ENCODE data around the gene TANGO2.

The TANGO2 gene

DNA sequence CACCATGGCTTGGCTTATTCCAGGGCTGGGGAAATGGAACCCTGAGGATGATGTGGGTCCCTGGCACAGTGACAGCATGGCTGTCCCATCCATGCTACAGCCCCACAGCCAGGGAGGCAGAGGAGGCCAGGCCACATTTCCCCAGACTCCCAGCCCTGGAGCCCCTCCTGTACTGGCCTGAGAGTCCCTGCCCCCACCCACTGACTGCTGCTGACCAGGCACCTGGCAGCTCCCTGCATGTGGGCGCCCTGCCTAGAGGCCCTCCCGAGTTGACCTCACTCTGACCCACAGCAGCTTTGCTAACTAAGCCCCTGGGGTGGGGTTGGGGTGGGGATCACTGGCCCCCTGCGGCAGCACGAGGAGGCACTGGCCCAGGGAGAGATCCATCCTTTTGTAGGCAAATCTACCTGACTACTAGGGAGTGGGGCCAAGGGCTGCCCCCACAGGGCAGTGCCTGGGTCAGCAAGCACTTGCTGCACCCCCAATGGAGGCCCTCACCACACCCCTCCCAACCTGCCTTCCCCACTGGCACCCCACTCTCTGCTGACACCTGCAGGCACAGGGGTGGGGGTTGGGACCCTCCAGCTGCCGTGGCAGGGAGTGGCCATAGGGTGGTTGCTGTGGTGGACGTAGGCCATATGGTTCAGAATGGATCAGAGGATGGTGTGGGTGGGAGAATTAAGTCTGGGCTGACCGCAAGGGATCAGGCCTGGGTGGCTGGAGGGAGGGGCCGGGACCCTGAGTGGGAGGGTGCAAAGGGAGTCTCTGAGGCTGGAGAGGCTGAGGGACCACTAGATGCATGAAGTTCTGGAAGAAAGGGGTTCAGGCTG lies 21.7 kb upstream of the TANGO2 start:
- Mint-ChIP-seq H3K27ac (no peak overlapping the region), H3K4me3 (no peak overlapping the region), H3K27me3 (no peaks in the 10 kb centered on the region), H3K9me3 (peaks cover 16% of the 10 kb centered on the region), H3K4me1 (ENCODE audit: low read depth) (no peaks in the 10 kb centered on the region), H3K36me3 (ENCODE audit: low read depth) (peaks cover 7% of the 10 kb centered on the region)

DNA sequence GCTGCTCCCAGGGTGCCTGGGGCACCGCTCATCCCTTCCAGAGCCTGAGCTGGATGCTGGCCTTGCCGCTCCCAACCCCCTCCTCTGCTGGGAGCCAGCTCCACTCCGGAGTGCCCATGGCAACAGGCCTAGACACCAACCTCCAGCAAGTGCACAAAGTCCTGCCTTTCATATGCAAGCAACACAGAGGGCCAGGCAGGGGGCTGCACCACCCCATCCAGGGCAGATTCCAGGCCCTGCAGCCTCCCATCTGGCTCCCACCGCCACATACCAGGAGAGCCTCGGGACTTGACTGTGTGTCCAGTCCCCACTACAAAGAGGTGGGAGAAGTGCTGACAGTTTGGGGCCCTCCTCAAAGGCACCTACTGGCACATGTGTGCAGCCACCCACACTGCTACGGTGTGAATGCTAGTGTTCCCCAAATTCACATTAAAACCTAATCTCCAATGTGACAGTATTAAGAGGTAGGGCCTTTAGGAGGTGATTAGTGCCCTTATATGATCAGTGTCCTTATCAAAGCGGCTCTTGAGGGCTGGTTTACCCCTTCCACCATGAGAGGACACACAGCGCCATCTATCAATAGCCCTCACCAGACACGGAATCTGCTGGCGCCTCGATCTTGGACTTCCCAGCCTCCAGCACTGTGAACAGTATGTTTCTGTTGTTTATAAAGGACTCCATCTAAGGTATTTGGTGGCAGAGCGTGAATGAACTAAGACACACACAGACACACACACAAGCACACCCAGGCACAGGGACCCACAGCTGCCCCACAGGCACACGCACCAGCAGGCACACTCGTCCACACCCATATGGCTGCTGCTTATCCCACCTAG lies 20.4 kb upstream of the TANGO2 start:
- Mint-ChIP-seq H3K27ac (no peak overlapping the region), H3K4me1 (ENCODE audit: low read depth) (no peaks in the 10 kb centered on the region), H3K36me3 (ENCODE audit: low read depth) (peaks cover 7% of the 10 kb centered on the region), H3K9me3 (peaks cover 22% of the 10 kb centered on the region), H3K27me3 (no peaks in the 10 kb centered on the region), H3K4me3 (no peak overlapping the region)

DNA sequence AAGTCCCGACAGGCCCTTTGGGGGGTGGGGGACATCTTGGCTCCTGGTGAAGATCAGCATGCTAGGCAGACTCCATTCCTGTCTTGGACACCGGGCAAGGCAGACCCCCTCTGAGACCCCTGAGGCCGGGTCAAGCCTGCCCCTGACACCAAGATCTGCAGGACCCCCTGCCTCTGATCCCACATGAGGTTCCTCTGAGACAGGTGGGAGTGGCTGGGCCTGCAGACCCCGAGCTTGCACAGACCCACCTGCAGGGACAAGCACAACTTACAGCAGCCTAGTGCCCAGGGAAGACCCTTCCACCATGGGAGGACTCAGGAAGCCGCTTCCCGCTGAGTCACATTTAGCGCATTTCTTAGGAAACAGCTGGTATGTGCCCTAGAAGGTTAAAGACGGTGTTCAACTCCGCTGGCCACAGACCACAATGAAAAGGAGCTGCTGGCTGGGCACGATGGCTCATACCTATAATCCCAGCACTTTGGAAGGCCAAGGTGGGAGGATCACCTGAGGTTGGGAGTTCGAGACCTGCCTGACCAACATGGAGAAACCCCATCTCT lies 19.8 kb upstream of the TANGO2 start:
- H3K4me1 Mint-ChIP-seq (ENCODE audit: low read depth): no peaks in the 10 kb centered on the region
- H3K36me3 Mint-ChIP-seq (ENCODE audit: low read depth): peaks cover 7% of the 10 kb centered on the region
- H3K27ac Mint-ChIP-seq: no peak overlapping the region
- H3K4me3 Mint-ChIP-seq: no peak overlapping the region
- H3K27me3 Mint-ChIP-seq: no peaks in the 10 kb centered on the region
- H3K9me3 Mint-ChIP-seq: peaks cover 22% of the 10 kb centered on the region

DNA sequence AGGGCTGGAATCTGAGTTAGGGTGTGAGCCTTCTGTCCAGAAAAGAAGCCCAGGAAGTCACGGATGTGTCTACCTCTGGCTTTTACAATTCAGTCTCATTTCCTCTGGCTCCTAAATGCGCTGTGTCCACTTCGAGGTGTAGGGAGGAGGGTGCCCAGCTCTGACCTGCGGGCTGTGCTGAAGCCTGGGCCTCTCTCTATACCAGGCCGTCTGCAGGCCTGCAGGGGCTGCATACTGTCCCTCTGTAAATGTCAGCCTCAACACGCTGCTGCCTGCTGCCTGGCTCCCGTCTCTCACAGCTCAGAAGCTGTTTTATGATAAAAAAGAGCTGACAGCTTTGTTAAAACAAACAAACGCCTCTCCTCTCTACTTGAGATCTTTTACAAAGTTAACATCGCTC lies 18.8 kb upstream of the TANGO2 start:
- Mint-ChIP-seq H3K27ac (no peak overlapping the region), H3K27me3 (no peaks in the 10 kb centered on the region), H3K4me3 (no peak overlapping the region), H3K9me3 (peaks cover 22% of the 10 kb centered on the region), H3K4me1 (ENCODE audit: low read depth) (no peaks in the 10 kb centered on the region), H3K36me3 (ENCODE audit: low read depth) (peaks cover 7% of the 10 kb centered on the region)

DNA sequence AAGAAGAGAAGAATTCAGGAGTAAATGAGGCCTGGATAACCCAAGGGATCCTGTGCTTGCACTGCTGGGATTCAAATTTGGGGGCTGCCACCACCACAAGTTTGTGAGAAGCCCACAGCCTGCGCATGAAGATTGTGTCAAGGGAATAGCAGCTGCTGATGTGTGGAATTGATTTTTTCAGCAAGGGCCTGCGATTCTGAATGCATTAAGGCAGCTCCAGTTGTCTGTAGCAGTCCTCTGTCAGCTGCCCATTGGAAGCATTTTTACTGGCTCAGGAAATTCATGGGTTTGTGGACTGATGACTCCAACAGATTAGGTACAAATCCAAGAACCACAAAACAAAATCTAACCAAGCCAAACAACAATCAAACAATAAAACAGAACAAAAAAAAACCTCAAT lies 18.3 kb upstream of the TANGO2 start:
- Mint-ChIP-seq H3K4me1 (ENCODE audit: low read depth) (no peaks in the 10 kb centered on the region), H3K36me3 (ENCODE audit: low read depth) (peaks cover 7% of the 10 kb centered on the region), H3K9me3 (peaks cover 22% of the 10 kb centered on the region), H3K4me3 (no peak overlapping the region), H3K27me3 (no peaks in the 10 kb centered on the region), H3K27ac (no peak overlapping the region)

DNA sequence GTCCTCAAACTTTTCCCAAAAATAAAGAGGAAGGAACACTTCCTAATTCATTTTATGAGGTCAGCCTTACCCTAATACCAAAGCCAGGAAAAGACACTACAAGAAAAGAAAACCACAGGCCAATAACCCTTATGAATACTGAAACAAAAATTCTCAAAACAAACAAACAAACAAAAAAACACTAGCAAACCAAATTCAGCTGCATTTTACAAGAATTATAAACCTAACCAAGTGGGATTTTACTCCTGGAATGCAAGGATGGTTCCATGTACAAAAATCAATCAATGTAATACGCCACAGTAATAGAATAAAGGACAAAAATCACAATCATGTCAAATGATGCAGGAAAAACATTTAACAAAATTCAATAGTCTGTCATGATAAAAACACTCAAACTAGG lies 17.6 kb upstream of the TANGO2 start:
- H3K27me3 Mint-ChIP-seq: no peaks in the 10 kb centered on the region
- H3K4me1 Mint-ChIP-seq (ENCODE audit: low read depth): no peaks in the 10 kb centered on the region
- no peak overlapping the region for H3K4me3 Mint-ChIP-seq
- H3K36me3 Mint-ChIP-seq (ENCODE audit: low read depth): peaks cover 7% of the 10 kb centered on the region
- H3K9me3 Mint-ChIP-seq: peaks cover 22% of the 10 kb centered on the region
- no peak overlapping the region for H3K27ac Mint-ChIP-seq

DNA sequence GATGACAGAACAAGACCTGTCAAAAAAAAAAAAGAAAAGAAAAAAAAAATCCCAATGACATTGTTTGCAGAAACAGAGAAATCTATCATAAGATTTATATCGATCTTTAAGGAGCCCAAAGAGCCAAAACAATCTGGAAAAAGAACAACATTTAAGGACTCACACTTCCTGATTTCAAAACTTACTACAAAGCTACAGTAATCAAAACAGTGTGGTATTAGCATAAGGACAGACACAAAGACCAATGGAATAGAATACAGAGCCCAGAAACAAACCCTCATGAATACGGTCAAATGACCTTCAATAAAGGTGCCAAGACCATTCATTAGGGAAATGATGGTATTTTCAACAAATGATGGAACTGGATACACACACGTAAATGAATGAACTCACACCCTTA lies 16.4 kb upstream of the TANGO2 start:
- Mint-ChIP-seq H3K4me1 (ENCODE audit: low read depth) (no peaks in the 10 kb centered on the region), H3K27ac (no peak overlapping the region), H3K27me3 (no peaks in the 10 kb centered on the region), H3K4me3 (no peak overlapping the region), H3K9me3 (peaks cover 22% of the 10 kb centered on the region), H3K36me3 (ENCODE audit: low read depth) (peaks cover 7% of the 10 kb centered on the region)

DNA sequence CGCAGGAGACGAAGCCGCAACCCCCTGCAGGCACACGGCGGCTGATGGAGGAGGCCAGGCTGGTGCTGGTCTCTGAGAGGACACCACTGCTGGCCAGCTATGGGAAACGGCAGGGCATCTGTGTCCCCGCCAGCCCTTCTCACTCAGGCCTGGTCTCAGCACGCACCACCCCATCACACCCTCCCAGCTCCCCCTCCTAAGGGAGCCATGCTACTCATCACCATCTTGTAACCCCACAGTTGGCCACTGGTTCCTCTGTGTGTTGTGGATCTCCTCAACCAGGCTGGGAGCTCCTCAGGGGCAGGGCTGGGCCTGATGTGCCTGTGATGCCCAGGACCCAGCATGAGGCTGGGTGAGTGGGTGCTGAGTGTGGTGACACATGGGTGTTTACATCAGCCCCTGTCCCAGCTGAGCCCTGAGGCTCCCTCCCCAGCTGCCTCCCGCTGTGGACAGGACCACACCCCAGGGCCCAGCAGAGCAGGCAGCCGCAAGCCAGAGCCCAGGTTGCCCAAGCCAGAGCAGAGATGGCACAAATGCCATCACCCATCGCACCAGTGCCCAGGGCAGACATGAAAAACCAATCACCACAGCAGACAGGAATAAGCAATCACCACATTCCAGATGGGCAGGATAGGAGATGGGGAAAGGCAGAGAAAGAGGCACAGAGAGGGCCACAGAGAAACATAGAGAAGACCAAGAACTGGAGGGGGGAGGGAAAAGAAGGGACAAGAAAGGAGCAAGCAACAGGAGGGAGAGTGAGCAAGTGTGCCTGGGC lies 12.5 kb upstream of the TANGO2 start:
- Mint-ChIP-seq H3K4me3 (no peak overlapping the region), H3K27ac (peak overlapping the region; percentile 41), H3K9me3 (peaks cover 12% of the 10 kb centered on the region), H3K4me1 (ENCODE audit: low read depth) (no peaks in the 10 kb centered on the region), H3K27me3 (no peaks in the 10 kb centered on the region), H3K36me3 (ENCODE audit: low read depth) (peaks cover 5% of the 10 kb centered on the region)

DNA sequence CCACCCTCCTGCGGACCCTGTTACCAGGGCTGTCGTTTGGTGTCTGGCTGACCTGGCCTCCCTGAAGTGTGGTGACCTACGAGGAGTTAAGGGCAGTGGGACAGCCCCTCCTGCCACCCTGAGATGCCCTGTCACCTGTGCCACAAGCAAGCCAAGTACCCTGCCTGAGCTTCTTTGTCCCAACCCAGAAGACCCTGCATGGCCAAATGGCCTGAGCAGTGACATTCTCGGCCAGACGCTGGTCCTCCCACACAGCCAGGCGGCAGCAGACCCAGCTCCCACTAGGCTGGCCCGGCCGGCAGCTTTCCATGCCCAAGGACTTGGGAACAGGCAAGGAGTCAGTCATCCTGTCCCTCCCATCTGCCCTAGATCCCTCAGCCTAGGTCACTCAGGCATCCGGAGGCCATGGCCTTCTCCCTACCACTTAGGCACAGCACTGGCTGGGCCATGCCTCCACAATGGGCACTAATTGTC lies 11.9 kb upstream of the TANGO2 start:
- Mint-ChIP-seq H3K27ac (no peak overlapping the region), H3K4me3 (no peak overlapping the region), H3K4me1 (ENCODE audit: low read depth) (no peaks in the 10 kb centered on the region), H3K9me3 (peaks cover 7% of the 10 kb centered on the region), H3K27me3 (no peaks in the 10 kb centered on the region), H3K36me3 (ENCODE audit: low read depth) (no peaks in the 10 kb centered on the region)

DNA sequence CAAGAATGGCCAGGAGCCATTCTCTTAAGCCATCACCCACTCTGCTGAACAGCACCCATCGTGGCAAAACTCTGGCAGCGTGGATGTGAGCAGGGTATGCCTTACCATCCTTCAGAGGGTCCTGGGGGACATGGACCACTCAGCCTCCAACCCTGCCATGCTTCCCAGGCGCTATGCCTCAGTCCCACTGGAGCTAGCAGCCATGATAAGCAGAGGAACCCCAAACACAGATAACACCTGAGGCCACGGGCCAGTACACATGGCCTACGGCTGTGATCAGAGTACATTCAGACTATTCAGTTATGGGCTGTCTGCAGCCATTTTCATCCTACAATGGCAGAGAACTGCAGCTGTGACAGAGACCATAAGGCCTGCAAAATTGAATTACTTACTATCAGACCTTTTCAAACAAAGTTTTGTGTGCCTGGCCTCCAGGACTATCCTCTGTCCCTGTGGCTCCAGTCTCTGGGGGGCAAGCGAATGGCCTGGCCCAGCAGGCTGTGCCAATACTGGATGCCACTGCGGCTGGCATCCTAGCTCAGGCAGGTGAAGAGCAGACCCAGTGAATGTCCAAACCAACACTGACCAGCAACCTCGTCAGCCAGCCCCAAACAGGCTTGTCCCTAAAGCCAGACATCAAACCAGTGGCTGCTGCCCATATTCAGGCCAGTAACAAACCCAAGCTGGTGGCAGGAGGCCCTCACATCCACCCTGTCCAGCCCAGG lies 11.2 kb upstream of the TANGO2 start:
- peaks cover 1% of the 10 kb centered on the region for H3K27me3 Mint-ChIP-seq
- H3K9me3 Mint-ChIP-seq: peaks cover under 1% of the 10 kb centered on the region
- H3K36me3 Mint-ChIP-seq (ENCODE audit: low read depth): no peaks in the 10 kb centered on the region
- no peaks in the 10 kb centered on the region for H3K4me1 Mint-ChIP-seq (ENCODE audit: low read depth)
- H3K4me3 Mint-ChIP-seq: no peak overlapping the region
- no peak overlapping the region for H3K27ac Mint-ChIP-seq

DNA sequence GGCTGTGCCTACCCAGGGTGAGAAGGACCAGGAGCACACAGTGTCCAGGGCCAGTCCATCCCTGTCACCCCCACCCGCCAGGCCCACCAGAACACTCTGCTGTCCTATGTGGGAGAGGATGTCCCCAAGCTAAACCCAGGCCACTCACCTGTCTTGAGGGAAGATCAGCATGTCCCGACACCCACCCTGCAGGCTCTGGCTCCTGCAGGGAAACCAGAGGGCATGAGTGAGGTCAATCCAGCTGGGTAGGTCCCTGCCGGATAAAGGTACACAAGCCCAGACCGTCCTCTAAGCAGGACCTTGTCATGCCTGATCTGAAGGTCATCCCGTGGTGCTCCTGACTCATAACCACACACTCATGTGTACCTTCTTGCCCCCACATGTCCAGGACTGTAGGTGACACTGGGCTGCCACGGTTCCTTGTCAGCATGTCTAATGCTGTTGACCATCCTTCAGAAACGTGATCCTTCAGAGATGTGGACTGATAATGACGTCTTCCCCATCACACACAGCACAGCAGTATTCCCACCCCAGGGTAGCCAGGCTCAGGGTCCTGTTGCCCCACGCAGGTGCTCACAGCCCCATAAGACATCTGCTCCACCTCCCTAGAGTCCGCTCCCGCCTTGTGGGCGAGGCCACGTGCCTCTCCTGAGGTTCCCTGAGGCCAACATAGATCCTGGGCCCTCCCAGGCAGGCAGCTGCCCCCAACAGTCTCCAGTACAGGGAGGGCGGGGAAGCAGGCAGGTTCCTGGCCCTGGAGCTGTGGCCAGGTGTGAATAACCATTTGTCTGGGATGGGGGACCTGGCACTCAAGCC lies 10.4 kb upstream of the TANGO2 start:
- Mint-ChIP-seq H3K27me3 (peaks cover 9% of the 10 kb centered on the region), H3K36me3 (ENCODE audit: low read depth) (no peaks in the 10 kb centered on the region), H3K4me3 (no peak overlapping the region), H3K4me1 (ENCODE audit: low read depth) (no peaks in the 10 kb centered on the region), H3K27ac (no peak overlapping the region), H3K9me3 (no peaks in the 10 kb centered on the region)

DNA sequence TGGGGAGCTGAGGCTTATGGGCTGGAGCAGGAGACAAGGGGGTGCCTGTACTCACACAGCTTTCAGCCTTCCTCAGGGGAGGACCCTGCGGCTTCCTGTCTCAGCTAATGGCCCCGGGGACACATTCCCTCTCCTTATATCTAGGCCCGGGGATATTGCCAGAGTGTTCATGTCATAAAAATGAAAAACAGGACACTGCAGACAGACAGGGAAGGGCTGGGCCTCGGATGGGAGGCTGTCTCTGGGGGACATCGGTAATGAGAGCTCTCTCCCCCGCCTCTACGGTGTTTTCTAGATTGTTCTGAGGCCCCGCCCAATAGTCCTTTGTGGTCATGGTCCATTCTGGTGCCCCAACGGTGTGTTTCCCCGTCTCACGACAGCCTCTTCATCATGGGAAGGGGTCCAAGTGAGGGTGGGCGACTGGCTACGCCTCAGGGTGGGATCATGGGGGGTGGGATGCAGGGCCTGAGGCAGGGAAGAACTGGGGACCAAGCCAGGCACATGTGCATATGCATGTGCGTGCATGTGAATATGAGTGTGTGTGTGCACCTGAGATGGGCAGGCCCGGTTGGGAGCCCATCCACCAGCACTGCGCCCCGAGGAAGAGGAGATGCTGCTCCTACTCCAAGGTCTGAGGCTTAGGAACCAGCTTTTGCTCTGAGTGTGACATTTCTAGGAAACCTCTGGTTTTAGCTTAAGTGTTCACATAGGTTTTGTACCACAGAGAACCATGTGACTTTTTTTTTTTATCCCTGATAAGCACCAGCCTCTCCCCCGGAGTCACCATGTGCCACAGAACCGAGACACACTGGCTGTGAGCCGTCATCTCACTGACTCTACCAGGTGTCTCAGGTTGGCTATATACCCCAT lies 9.6 kb upstream of the TANGO2 start:
- no peaks in the 10 kb centered on the region for H3K9me3 Mint-ChIP-seq
- no peaks in the 10 kb centered on the region for H3K36me3 Mint-ChIP-seq (ENCODE audit: low read depth)
- peaks cover 11% of the 10 kb centered on the region for H3K27me3 Mint-ChIP-seq
- H3K4me3 Mint-ChIP-seq: no peak overlapping the region
- no peaks in the 10 kb centered on the region for H3K4me1 Mint-ChIP-seq (ENCODE audit: low read depth)
- H3K27ac Mint-ChIP-seq: no peak overlapping the region
